WTC11 (cell line): ENCODE measurements around the gene APOL6. TPM values are rescaled to one million over a fixed set of nuclear protein-coding genes. Genes with fewer than 3 reads are reported as not detected.

ENCODE experiments used
- ATAC-seq: fragments of 200-7000 bp; cut with Tn5 transposase; 2 replicates; pipeline ENCODE4 v1.10.0; 2021; ENCODE audit warnings: mild to moderate bottlenecking, moderate library complexity
- CTCF ChIA-PET: fragments of 300-600 bp; sonication (Branson Sonifier 250); formaldehyde crosslinking; loops from one replicate; lab custom pipeline; 2021; ENCODE audit warnings: antibody characterized with exemption; lab: Charles Lee
- POLR2A ChIA-PET: fragments of 350-600 bp; sonication (Branson Sonifier 250); formaldehyde crosslinking; loops from one replicate; lab custom pipeline; 2021; ENCODE audit warnings: antibody characterized with exemption; lab: Charles Lee
- DNase-seq: peaks from one replicate; pipeline ENCODE4 v3.0.0; 2021; ENCODE audit warnings: low spot score
- H3K27ac Mint-ChIP-seq: 2 replicates; pipeline ENCODE4 v1.8.0; 2021; ENCODE audit warnings: mixed read lengths
- H3K27me3 Mint-ChIP-seq: 2 replicates; pipeline ENCODE4 v1.8.0; 2021; ENCODE audit warnings: low read depth, mild to moderate bottlenecking, moderate library complexity, mixed read lengths
- H3K36me3 Mint-ChIP-seq: 2 replicates; pipeline ENCODE4 v1.8.0; 2021; ENCODE audit warnings: mixed read lengths
- H3K4me1 Mint-ChIP-seq: 2 replicates; pipeline ENCODE4 v1.8.0; 2022; ENCODE audit warnings: mixed read lengths
- H3K4me3 Mint-ChIP-seq: 2 replicates; pipeline ENCODE4 v1.8.0; 2021; ENCODE audit warnings: mild to moderate bottlenecking, moderate library complexity, mixed read lengths
- H3K9me3 Mint-ChIP-seq: 2 replicates; pipeline ENCODE4 v1.8.0; 2021; ENCODE audit warnings: mixed read lengths
- ATF1 ChIP-seq: sonication (generic); formaldehyde crosslinking; IDR thresholded peaks from 2 replicates; pipeline ENCODE4 v1.8.1; 2023; ENCODE audit warnings: mild to moderate bottlenecking, moderate library complexity, missing genetic modification reagents
- ATF6 ChIP-seq: sonication (generic); formaldehyde crosslinking; IDR thresholded peaks from 2 replicates; pipeline ENCODE4 v1.8.1; 2023; ENCODE audit warnings: mild to moderate bottlenecking, missing genetic modification reagents
- CBFB ChIP-seq: sonication (generic); formaldehyde crosslinking; IDR thresholded peaks from 2 replicates; pipeline ENCODE4 v1.8.1; 2022; ENCODE audit warnings: mild to moderate bottlenecking, low read depth, missing genetic modification reagents
- CDX4 ChIP-seq: fragments of 250-450 bp; sonication (Bioruptor Pico); IDR thresholded peaks from 2 replicates; pipeline ENCODE4 v1.9.0; 2021; ENCODE audit warnings: moderate library complexity, mild to moderate bottlenecking, inconsistent platforms, borderline replicate concordance
- CREM ChIP-seq: sonication (generic); formaldehyde crosslinking; IDR thresholded peaks from 2 replicates; pipeline ENCODE4 v1.8.1; 2022; ENCODE audit warnings: mild to moderate bottlenecking, missing genetic modification reagents, moderate library complexity
- E2F1 ChIP-seq: sonication (generic); formaldehyde crosslinking; IDR thresholded peaks from 2 replicates; pipeline ENCODE4 v1.8.0; 2022; ENCODE audit warnings: mild to moderate bottlenecking, missing genetic modification reagents
- E2F5 ChIP-seq: sonication (generic); formaldehyde crosslinking; IDR thresholded peaks from 2 replicates; pipeline ENCODE4 v1.8.1; 2022; ENCODE audit warnings: mild to moderate bottlenecking, moderate library complexity, missing genetic modification reagents
- ESRRA ChIP-seq: sonication (generic); formaldehyde crosslinking; IDR thresholded peaks from 2 replicates; pipeline ENCODE4 v1.8.1; 2022; ENCODE audit warnings: mild to moderate bottlenecking, missing genetic modification reagents, borderline replicate concordance
- GABPB1 ChIP-seq: sonication (generic); formaldehyde crosslinking; IDR thresholded peaks from 2 replicates; pipeline ENCODE4 v1.8.1; 2023; ENCODE audit warnings: mild to moderate bottlenecking, missing genetic modification reagents
- HMGA2 ChIP-seq: fragments of 250-450 bp; sonication (Bioruptor Pico); IDR thresholded peaks from 2 replicates; pipeline ENCODE4 v1.4.0; 2021; ENCODE audit warnings: mild to moderate bottlenecking, moderate library complexity
- JAZF1 ChIP-seq: fragments of 250-450 bp; sonication (Bioruptor Pico); IDR thresholded peaks from 2 replicates; pipeline ENCODE4 v1.9.0; 2021; ENCODE audit warnings: moderate library complexity, mild to moderate bottlenecking, inconsistent platforms
- MXD4 ChIP-seq: fragments of 250-450 bp; sonication (Bioruptor Pico); IDR thresholded peaks from 2 replicates; pipeline ENCODE4 v1.8.0; 2021; ENCODE audit warnings: mild to moderate bottlenecking, moderate library complexity, borderline replicate concordance
- MYBL2 ChIP-seq: sonication (generic); formaldehyde crosslinking; IDR thresholded peaks from 2 replicates; pipeline ENCODE4 v1.8.1; 2023; ENCODE audit warnings: mild to moderate bottlenecking, moderate library complexity, missing genetic modification reagents
- NFE2L1 ChIP-seq: sonication (generic); formaldehyde crosslinking; IDR thresholded peaks from 2 replicates; pipeline ENCODE4 v1.8.1; 2023; ENCODE audit warnings: missing genetic modification reagents
- PRRX2 ChIP-seq: fragments of 250-450 bp; sonication (Bioruptor Pico); IDR thresholded peaks from 2 replicates; pipeline ENCODE4 v1.8.0; 2021; ENCODE audit warnings: mild to moderate bottlenecking
- SMAD3 ChIP-seq: sonication (generic); formaldehyde crosslinking; IDR thresholded peaks from 2 replicates; pipeline ENCODE4 v1.8.0; 2022; ENCODE audit warnings: missing genetic modification reagents, mild to moderate bottlenecking, borderline replicate concordance
- SMAD4 ChIP-seq: sonication (generic); formaldehyde crosslinking; IDR thresholded peaks from 2 replicates; pipeline ENCODE4 v1.8.0; 2022; ENCODE audit warnings: mild to moderate bottlenecking, missing genetic modification reagents
- SOX15 ChIP-seq: fragments of 250-450 bp; sonication (Bioruptor Pico); IDR thresholded peaks from 2 replicates; pipeline ENCODE4 v1.9.0; 2021; ENCODE audit warnings: mild to moderate bottlenecking
- SP1 ChIP-seq: sonication (generic); formaldehyde crosslinking; conservative IDR thresholded peaks from 2 replicates; pipeline ENCODE4 v1.8.1; 2022; ENCODE audit warnings: missing genetic modification reagents
- ZNF232 ChIP-seq: sonication (generic); formaldehyde crosslinking; IDR thresholded peaks from 2 replicates; pipeline ENCODE4 v1.8.0; 2022; ENCODE audit warnings: mild to moderate bottlenecking, missing genetic modification reagents
- ZNF263 ChIP-seq: sonication (generic); formaldehyde crosslinking; IDR thresholded peaks from 2 replicates; pipeline ENCODE4 v1.8.1; 2022; ENCODE audit warnings: low read depth, mild to moderate bottlenecking, moderate library complexity, missing genetic modification reagents
- ZNF423 ChIP-seq: fragments of 250-450 bp; sonication (Bioruptor Pico); IDR thresholded peaks from 2 replicates; pipeline ENCODE4 v2.1.2; 2022; ENCODE audit warnings: mild to moderate bottlenecking, moderate library complexity
- total RNA-seq: library from RNA; stranded (reverse); gene quantifications from 3 replicates; pipeline ENCODE4 v1.2.3, GENCODE V29; 2021

The APOL6 gene
- total RNA-seq, 1 experiment from 2014 or later, result 0.17 TPM

GRCh38 chr22:35619336-35620094 lies 28.7 kb upstream of the APOL6 start:
- TF ChIP-seq ESRRA (CRISPR knock-in tag) (no peak), SMAD3 (CRISPR knock-in tag) (no peak), E2F5 (no peak), SMAD4 (CRISPR knock-in tag) (no peak), MYBL2 (CRISPR knock-in tag) (no peak), CDX4 (no peak), ZNF263 (no peak), JAZF1 (CRISPR knock-in tag) (no peak), HMGA2 (CRISPR knock-in tag) (no peak), PRRX2 (CRISPR knock-in tag) (no peak)
- Mint-ChIP-seq H3K4me3 (no peak overlapping the region), H3K27me3 (peaks cover 4% of the 10 kb centered on the region; the same call in 1 of the 2 replicates), H3K36me3 (no peaks in the 10 kb centered on the region), H3K4me1 (peaks cover 16% of the 10 kb centered on the region), H3K9me3 (no peaks in the 10 kb centered on the region), H3K27ac (no peak overlapping the region)
- ChIA-PET CTCF (interaction anchor here (0.5 to 1.5 kb wide), 5 partner anchors 7 to 388 kb away, joined by 3 read pairs; no protein-coding TSS in a partner anchor), POLR2A (no interaction called here)
- ATAC-seq (no peak), DNase-seq (no peak)

- POLR2A ChIA-PET, result no interaction called here
- Mint-ChIP-seq H3K27me3 (no peaks in the 10 kb centered on the region), H3K36me3 (no peaks in the 10 kb centered on the region), H3K27ac (no peak overlapping the region), H3K9me3 (no peaks in the 10 kb centered on the region), H3K4me1 (peaks cover 16% of the 10 kb centered on the region), H3K4me3 (no peak overlapping the region)
- no peak for TF ChIP-seq ATF1
- TF ChIP-seq E2F5, result no peak
- no peak for TF ChIP-seq SOX15 (CRISPR knock-in tag)
- no peak for TF ChIP-seq MXD4 (CRISPR knock-in tag)
- TF ChIP-seq ZNF423 (CRISPR knock-in tag), result no peak
- no peak for TF ChIP-seq SP1
- no peak for TF ChIP-seq NFE2L1 (CRISPR knock-in tag)
- no peak for TF ChIP-seq CREM (CRISPR knock-in tag)
- TF ChIP-seq ZNF232 (CRISPR knock-in tag), result no peak
- no peak for TF ChIP-seq CBFB (CRISPR knock-in tag)
- no peak for TF ChIP-seq E2F1 (CRISPR knock-in tag)
- no peak for TF ChIP-seq GABPB1 (CRISPR knock-in tag)
- TF ChIP-seq ATF6 (CRISPR knock-in tag), result no peak
- ATAC-seq (no peak), DNase-seq (no peak)
- CTCF ChIA-PET, result interaction anchor here (1.0 to 3.2 kb wide), 6 partner anchors 9 to 269 kb away, joined by 3 to 25 read pairs (median 3); no protein-coding TSS in a partner anchor
Observed at GRCh38 chr22:35620624-35621251, 27.5 kb upstream of the APOL6 start.
